Stimulated activated naive B cell treated with anti-CD40 and anti-IgM and Interleukin-4, amounts not matched to agents 10 μg/mL and 1 μg/mL and 100 μg/mL, for 72 hours (primary cell): ENCODE data around the gene P3H3.

Experiments used
- ATAC-seq, 2 donors: fragments of 150-1000 bp; cut with Tn5 transposase; replicated peaks; 2 replicates each; pipeline ENCODE4 v1.10.0; 2021; ENCODE audit warnings: moderate library complexity in 1 of 2
- DNase-seq: peaks from one replicate; pipeline ENCODE4 v3.0.0; 2021
- H3K27ac Mint-ChIP-seq: one replicate; pipeline ENCODE4 v1.8.0; 2022; ENCODE audit warnings: mild to moderate bottlenecking, mixed read lengths
- H3K27me3 Mint-ChIP-seq, 2 donors: one replicate each; pipeline ENCODE4 v1.8.0; 2022; ENCODE audit warnings: mixed read lengths in 2 of 2
- H3K36me3 Mint-ChIP-seq, 2 donors: one replicate each; pipeline ENCODE4 v1.8.0; 2022; ENCODE audit warnings: mixed read lengths in 2 of 2, mild to moderate bottlenecking in 1 of 2
- H3K4me1 Mint-ChIP-seq, 2 donors: one replicate each; pipeline ENCODE4 v1.8.0; 2022; ENCODE audit warnings: mixed read lengths in 2 of 2, mild to moderate bottlenecking in 1 of 2
- H3K4me3 Mint-ChIP-seq, 2 donors: one replicate each; pipeline ENCODE4 v1.8.0; 2022; ENCODE audit warnings: mild to moderate bottlenecking in 2 of 2, mixed read lengths in 2 of 2, moderate library complexity in 1 of 2
- H3K9me3 Mint-ChIP-seq, 2 donors: one replicate each; pipeline ENCODE4 v1.8.0; 2022; ENCODE audit warnings: mixed read lengths in 2 of 2, mild to moderate bottlenecking in 1 of 2

The P3H3 gene

DNA sequence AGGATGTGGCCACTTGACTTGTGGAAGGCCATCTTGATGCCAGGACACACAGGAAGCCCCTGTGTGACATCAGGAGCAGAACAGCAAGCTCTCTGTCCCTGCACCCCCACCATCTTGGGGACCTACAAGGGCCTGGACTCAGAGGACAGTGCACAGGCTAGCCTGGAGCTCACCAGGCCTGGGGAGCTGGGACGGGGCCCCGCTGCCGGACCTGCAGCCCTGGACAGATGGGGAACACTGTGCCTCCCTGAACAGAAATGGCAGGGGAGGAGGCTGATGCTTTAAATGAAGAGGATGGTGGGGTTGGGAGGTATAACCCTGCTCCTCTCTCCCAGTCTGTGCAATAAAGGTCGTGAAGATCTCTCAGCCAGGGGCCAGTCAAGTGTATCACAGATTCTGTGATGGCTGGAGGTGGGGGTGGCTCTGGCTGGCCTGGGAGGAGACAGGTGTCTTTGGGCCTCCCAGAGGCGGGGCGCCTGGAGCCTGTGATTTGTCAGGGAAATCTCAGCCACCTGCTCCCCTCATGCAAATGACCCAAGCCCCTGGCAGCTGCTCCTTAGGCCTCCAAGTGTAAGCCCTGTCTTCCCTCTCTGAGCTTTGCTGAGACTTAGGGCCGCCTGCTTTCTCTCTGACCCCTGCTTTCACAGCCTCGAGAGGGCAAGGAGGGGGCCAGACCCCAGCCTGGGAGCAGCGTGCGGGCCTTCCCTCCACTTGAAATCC lies 11.4 kb downstream of the P3H3 start:
- no peak overlapping the region for H3K27ac Mint-ChIP-seq
- peaks cover 0 to 11% of the 10 kb centered on the region in 2 donors for H3K4me1 Mint-ChIP-seq
- no peaks in the 10 kb centered on the region for H3K9me3 Mint-ChIP-seq
- H3K36me3 Mint-ChIP-seq = no peaks in the 10 kb centered on the region
- peaks cover 11 to 17% of the 10 kb centered on the region in 2 donors for H3K27me3 Mint-ChIP-seq
- ATAC-seq (peak; percentile 28 to 32), DNase-seq (no peak)
- H3K4me3 Mint-ChIP-seq = no peak overlapping the region

DNA sequence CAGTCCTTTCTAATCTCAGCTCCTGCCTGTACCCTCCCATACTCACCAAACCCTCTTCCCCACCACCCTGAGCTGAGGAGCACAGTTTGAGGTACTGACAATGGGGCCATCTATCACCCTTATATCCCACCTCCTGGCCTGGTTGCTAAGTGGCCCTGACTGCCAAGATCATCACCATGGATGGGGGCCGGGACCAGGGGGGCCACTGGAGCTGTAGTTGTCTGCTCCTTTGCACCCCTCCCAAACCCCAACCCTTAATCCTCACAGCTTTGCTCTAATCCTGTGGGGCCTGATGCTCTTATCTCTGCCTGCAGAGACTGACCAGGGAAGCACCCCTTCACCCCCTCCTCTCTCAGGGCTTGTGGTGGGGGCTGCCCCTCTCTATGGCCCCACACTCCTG lies 12.1 kb downstream of the P3H3 start:
- peaks cover 0 to 9% of the 10 kb centered on the region in 2 donors for H3K4me1 Mint-ChIP-seq
- no peaks in the 10 kb centered on the region for H3K9me3 Mint-ChIP-seq
- no peak for ATAC-seq
- peaks cover 13 to 15% of the 10 kb centered on the region in 2 donors for H3K27me3 Mint-ChIP-seq
- no peak overlapping the region for H3K4me3 Mint-ChIP-seq
- H3K27ac Mint-ChIP-seq = no peak overlapping the region
- no peak for DNase-seq
- H3K36me3 Mint-ChIP-seq = no peaks in the 10 kb centered on the region

GRCh38 chr12:6840761-6841515 lies 12.7 kb downstream of the P3H3 start, which contains the start of gene GNB3:
TSS of gene GNB3 (plus strand) at chr12:6840925. CDS start at chr12:6841288, 363 bp downstream.
- H3K27ac Mint-ChIP-seq = no peak within 1 kb of the TSS
- peaks cover 13 to 15% of the 10 kb centered on the region in 2 donors for H3K27me3 Mint-ChIP-seq
- H3K4me3 Mint-ChIP-seq = no peak within 1 kb of the TSS
- no peaks in the 10 kb centered on the region for H3K36me3 Mint-ChIP-seq
- ATAC-seq (no peak), DNase-seq (no peak)
- H3K9me3 Mint-ChIP-seq = no peaks in the 10 kb centered on the region
- H3K4me1 Mint-ChIP-seq = peaks cover 0 to 7% of the 10 kb centered on the region in 2 donors

- peaks cover 13 to 15% of the 10 kb centered on the region in 2 donors for H3K27me3 Mint-ChIP-seq
- ATAC-seq (no peak), DNase-seq (no peak)
- peaks cover 0 to 7% of the 10 kb centered on the region in 2 donors for H3K4me1 Mint-ChIP-seq
- no peaks in the 10 kb centered on the region for H3K36me3 Mint-ChIP-seq
- no peak overlapping the region for H3K4me3 Mint-ChIP-seq
- no peaks in the 10 kb centered on the region for H3K9me3 Mint-ChIP-seq
- H3K27ac Mint-ChIP-seq = no peak overlapping the region
Observed at GRCh38 chr12:6842075-6842474, 13.9 kb downstream of the P3H3 start.

DNA sequence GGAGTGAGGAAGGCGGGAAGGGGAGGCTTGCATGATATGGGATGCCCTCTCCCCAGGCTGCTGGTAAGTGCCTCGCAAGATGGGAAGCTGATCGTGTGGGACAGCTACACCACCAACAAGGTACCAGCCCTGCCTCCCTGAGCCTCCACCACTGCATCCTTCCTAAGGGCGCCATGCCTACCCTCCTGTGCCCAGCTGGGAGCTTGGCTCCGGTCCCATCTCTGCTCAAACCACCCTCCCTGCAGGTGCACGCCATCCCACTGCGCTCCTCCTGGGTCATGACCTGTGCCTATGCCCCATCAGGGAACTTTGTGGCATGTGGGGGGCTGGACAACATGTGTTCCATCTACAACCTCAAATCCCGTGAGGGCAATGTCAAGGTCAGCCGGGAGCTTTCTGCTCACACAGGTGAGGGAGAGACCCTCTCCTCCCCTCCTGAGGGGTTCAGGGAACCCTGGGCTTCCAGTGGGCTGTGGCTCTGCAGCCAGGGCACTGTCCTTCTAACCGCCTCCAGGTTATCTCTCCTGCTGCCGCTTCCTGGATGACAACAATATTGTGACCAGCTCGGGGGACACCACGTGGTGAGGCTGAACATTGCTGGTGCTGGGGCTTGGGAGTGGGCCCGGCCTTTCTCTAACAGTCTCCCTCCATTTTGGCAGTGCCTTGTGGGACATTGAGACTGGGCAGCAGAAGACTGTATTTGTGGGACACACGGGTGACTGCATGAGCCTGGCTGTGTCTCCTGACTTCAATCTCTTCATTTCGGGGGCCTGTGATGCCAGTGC lies 15.1 kb downstream of the P3H3 start:
- Mint-ChIP-seq H3K27ac (no peak overlapping the region), H3K4me1 (peaks cover 12 to 15% of the 10 kb centered on the region in 2 donors), H3K27me3 (peaks cover 13 to 15% of the 10 kb centered on the region in 2 donors), H3K9me3 (no peaks in the 10 kb centered on the region), H3K36me3 (no peaks in the 10 kb centered on the region), H3K4me3 (no peak overlapping the region)
- DNase-seq (no peak), ATAC-seq (no peak)

- DNase-seq = no peak
Observed at GRCh38 chr12:6845395-6845794, 17.2 kb downstream of the P3H3 start.

GRCh38 chr12:6846316-6846869 lies 18.2 kb downstream of the P3H3 start:
- Mint-ChIP-seq H3K4me3 (no peak overlapping the region), H3K36me3 (peaks cover 0 to 2% of the 10 kb centered on the region in 2 donors), H3K4me1 (peaks cover 28 to 41% of the 10 kb centered on the region in 2 donors), H3K9me3 (no peaks in the 10 kb centered on the region), H3K27ac (no peak overlapping the region), H3K27me3 (peaks cover 13 to 15% of the 10 kb centered on the region in 2 donors)
- ATAC-seq = no peak
- DNase-seq = no peak

More at GRCh38 chr12:6845395-6845794, 17.2 kb downstream of the P3H3 start:
- Mint-ChIP-seq H3K4me1 (peaks cover 24 to 33% of the 10 kb centered on the region in 2 donors), H3K4me3 (no peak overlapping the region), H3K36me3 (peaks cover 0 to 2% of the 10 kb centered on the region in 2 donors), H3K27ac (no peak overlapping the region), H3K27me3 (peaks cover 13 to 15% of the 10 kb centered on the region in 2 donors), H3K9me3 (no peaks in the 10 kb centered on the region)
- ATAC-seq = no peak

DNA sequence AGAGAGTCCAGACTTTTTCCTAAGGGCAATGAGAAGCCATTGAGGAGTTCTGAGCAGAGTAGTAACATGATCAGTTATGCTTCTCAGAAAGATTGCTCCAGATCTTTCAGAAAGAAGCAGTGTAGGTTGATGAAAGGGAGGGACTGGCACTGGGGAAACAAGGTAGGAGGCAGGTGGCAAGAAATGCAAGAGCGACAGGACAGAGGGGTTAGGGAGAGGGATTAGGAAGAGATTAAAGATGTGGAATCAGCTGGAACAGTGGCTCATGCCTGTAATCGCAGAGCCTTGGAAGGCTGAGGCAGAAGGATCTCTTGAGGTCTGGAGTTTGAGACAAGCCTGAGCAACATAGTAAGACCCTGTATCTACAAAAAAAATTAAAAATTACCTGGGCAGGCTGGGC lies 19.5 kb downstream of the P3H3 start:
- Mint-ChIP-seq H3K4me1 (peaks cover 28 to 45% of the 10 kb centered on the region in 2 donors), H3K4me3 (peak overlapping the region in 1 of 2 donors; percentile 10), H3K36me3 (peaks cover 0 to 2% of the 10 kb centered on the region in 2 donors), H3K27ac (peak overlapping the region; percentile 28), H3K27me3 (peaks cover 11 to 14% of the 10 kb centered on the region in 2 donors), H3K9me3 (no peaks in the 10 kb centered on the region)
- DNase-seq = no peak
- ATAC-seq = no peak

GRCh38 chr12:6849427-6849826 lies 21.2 kb downstream of the P3H3 start:
- Mint-ChIP-seq H3K9me3 (no peaks in the 10 kb centered on the region), H3K27ac (peak overlapping the region; percentile 25), H3K4me1 (peaks cover 37 to 62% of the 10 kb centered on the region in 2 donors), H3K36me3 (peaks cover 5% of the 10 kb centered on the region in 2 donors), H3K27me3 (peaks cover 0 to 4% of the 10 kb centered on the region in 2 donors), H3K4me3 (peak overlapping the region; percentile 37 to 66)
- DNase-seq (peak; percentile 63), ATAC-seq (peak in 1 of 2 donors; percentile 5)

DNA sequence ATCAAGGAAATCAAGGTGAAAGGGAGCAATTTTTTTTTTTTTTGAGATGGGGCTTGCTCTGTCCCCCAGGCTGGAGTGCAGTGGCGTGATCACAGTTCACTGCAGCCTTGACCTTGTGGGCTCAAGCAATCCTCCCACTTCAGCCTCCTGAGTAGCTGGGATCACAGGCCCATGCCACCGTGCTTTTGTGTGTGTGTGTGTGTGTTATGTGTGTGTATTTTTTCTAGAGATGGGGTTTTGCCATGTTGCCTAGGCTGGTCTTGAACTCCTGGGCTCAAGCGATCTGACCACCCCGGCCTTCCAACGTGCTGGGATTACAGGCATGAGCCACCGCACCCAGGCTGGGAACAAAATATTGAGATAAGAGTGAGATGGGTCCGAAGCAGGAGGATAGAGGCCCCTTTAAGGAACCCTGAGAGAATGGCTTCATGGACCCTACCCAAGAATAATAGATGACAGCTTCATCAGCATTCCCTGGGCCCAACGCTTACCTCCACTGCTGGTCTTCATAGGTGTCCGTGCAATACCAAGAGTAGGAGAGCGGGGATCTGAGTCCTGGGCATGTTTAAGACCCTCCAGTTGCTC lies 21.9 kb downstream of the P3H3 start:
- Mint-ChIP-seq H3K4me1 (peaks cover 37 to 62% of the 10 kb centered on the region in 2 donors), H3K27me3 (peaks cover 0 to 2% of the 10 kb centered on the region in 2 donors), H3K9me3 (no peaks in the 10 kb centered on the region), H3K36me3 (peaks cover 5% of the 10 kb centered on the region in 2 donors), H3K4me3 (peak overlapping the region; percentile 69 to 87), H3K27ac (peak overlapping the region; percentile 32)
- ATAC-seq = no peak
- DNase-seq = no peak

DNA sequence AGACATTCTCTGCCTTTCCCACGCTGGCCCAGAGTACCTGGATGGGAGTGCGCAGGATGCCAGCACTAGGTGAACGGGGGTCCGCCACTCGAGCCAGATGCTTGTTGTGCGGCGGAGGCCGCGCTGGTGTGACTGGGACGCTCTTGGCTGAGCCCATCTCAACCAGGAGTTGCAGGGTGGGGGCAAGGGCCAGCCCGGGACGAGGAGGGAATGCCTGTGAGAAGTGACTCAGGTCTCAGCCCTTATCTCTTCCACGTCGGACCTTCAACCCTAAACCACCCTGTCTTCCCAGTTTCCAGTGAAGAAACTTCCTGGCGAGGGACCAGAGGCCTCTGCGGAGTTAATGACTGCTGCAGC lies 22.6 kb downstream of the P3H3 start:
- DNase-seq (no peak), ATAC-seq (no peak)
- peaks cover 7 to 8% of the 10 kb centered on the region in 2 donors for H3K36me3 Mint-ChIP-seq
- no peaks in the 10 kb centered on the region for H3K27me3 Mint-ChIP-seq
- H3K9me3 Mint-ChIP-seq = no peaks in the 10 kb centered on the region
- H3K27ac Mint-ChIP-seq = peak overlapping the region; percentile 32
- H3K4me3 Mint-ChIP-seq = peak overlapping the region; percentile 87 to 92
- H3K4me1 Mint-ChIP-seq = peaks cover 37 to 62% of the 10 kb centered on the region in 2 donors

GRCh38 chr12:6851153-6851920 lies 23.1 kb downstream of the P3H3 start, which contains the start of gene CDCA3:
TSS of gene CDCA3 (minus strand) at chr12:6851286. CDS start at chr12:6850952, 334 bp downstream.
- peak; percentile 92 for DNase-seq
- Mint-ChIP-seq H3K36me3 (peaks cover 12 to 13% of the 10 kb centered on the region in 2 donors), H3K27ac (peak within 1 kb of the TSS; percentile 97), H3K27me3 (no peaks in the 10 kb centered on the region), H3K9me3 (no peaks in the 10 kb centered on the region), H3K4me3 (peak within 1 kb of the TSS; percentile 87 to 92), H3K4me1 (peaks cover 37 to 62% of the 10 kb centered on the region in 2 donors)
- ATAC-seq = peak; percentile 67 to 68
